Measurements from ENCODE around the gene SLC12A9. TPM values are rescaled to one million over a fixed set of nuclear protein-coding genes. Genes with fewer than 3 reads are reported as not detected.
"Not testable (repeated sequence)": the region's sequence is repeated elsewhere in the genome, so short reads cannot be mapped to it uniquely, and the experiment has no call there.

Gene SLC12A9
- total RNA-seq, 1 donor: 19.5 TPM

- no peak for DNase-seq (ENCODE audit: insufficient read length, low spot score, missing footprints)
- Histone ChIP-seq H3K4me1 (ENCODE audit: insufficient read depth, low read length) (no peaks in the 10 kb centered on the region), H3K36me3 (ENCODE audit: insufficient read depth, low read length) (peaks cover 12% of the 10 kb centered on the region), H3K4me3 (ENCODE audit: insufficient read depth, low read length) (no peak overlapping the region), H3K4me2 (ENCODE audit: insufficient read depth, low read length) (no peak overlapping the region), H3K27me3 (ENCODE audit: insufficient read depth, low read length) (no peaks in the 10 kb centered on the region), H4K20me1 (ENCODE audit: insufficient read depth, low read length) (no peaks in the 10 kb centered on the region), H3K79me2 (ENCODE audit: insufficient read depth, low read length) (no peaks in the 10 kb centered on the region), H2AFZ (ENCODE audit: low read length) (no peak overlapping the region), H3K27ac (ENCODE audit: low read depth, low read length) (no peak overlapping the region), H3K9me3 (ENCODE audit: low read depth, low read length) (no peaks in the 10 kb centered on the region)
- TF ChIP-seq, protein P1, sequence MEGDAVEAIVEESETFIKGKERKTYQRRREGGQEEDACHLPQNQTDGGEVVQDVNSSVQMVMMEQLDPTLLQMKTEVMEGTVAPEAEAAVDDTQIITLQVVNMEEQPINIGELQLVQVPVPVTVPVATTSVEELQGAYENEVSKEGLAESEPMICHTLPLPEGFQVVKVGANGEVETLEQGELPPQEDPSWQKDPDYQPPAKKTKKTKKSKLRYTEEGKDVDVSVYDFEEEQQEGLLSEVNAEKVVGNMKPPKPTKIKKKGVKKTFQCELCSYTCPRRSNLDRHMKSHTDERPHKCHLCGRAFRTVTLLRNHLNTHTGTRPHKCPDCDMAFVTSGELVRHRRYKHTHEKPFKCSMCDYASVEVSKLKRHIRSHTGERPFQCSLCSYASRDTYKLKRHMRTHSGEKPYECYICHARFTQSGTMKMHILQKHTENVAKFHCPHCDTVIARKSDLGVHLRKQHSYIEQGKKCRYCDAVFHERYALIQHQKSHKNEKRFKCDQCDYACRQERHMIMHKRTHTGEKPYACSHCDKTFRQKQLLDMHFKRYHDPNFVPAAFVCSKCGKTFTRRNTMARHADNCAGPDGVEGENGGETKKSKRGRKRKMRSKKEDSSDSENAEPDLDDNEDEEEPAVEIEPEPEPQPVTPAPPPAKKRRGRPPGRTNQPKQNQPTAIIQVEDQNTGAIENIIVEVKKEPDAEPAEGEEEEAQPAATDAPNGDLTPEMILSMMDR (IDR thresholded peaks at IDR 0.05; ENCODE audit: extremely low read depth, low read depth, low read length): no peak
These were observed 41.0 kb upstream of the SLC12A9 start for GRCh38 chr7:100811480-100811879.

DNA sequence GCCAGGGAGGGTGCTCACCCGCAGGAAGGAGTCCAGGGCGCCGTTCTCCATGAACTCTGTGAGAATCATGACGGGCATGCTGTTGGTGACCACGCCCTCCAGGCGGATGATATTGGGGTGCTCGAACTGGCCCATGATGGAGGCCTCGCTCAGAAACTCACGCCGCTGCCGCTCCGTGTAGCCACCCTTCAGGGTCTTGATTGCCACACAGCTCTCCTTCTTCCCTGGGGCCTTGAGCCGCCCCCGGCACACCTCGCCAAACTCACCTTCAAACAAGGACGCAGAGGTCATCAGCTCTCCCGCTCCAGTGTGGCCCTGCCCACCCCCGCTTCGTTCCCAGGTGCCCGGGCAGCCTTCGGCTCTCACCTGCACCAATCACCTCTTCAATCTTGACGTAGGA is 39.8 kb upstream of the SLC12A9 start:
- H3K36me3 ChIP-seq (ENCODE audit: insufficient read depth, low read length): peaks cover 12% of the 10 kb centered on the region
- no peak for DNase-seq (ENCODE audit: insufficient read length, low spot score, missing footprints)

DNA sequence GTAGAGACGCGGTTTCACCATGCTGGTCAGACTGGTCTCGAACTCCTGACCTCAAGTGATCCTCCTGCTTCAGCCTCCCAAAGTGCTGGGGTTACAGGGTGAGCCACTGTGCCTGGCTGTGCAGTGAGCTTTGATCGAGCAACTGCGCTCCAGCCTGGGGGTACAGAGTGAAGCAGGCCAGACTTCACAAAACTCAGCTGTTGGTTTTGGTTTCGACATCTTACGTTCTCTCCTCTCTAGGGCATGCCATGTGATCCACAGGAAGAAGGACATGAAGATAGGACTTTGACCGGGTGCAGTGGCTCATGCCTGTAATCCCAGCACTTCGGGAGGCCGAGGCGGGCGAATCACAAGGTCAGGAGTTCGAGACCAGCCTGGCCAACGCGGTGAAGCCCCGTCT is 36.0 kb upstream of the SLC12A9 start:
- H3K27ac ChIP-seq (ENCODE audit: low read depth, low read length); H4K20me1 ChIP-seq (ENCODE audit: insufficient read depth, low read length); H2AFZ ChIP-seq (ENCODE audit: low read length); H3K79me2 ChIP-seq (ENCODE audit: insufficient read depth, low read length); H3K4me2 ChIP-seq (ENCODE audit: insufficient read depth, low read length); H3K27me3 ChIP-seq (ENCODE audit: insufficient read depth, low read length); H3K4me3 ChIP-seq (ENCODE audit: insufficient read depth, low read length); H3K36me3 ChIP-seq (ENCODE audit: insufficient read depth, low read length); H3K4me1 ChIP-seq (ENCODE audit: insufficient read depth, low read length); H3K9me3 ChIP-seq (ENCODE audit: low read depth, low read length): not testable (repeated sequence)
- peak; percentile 48 for DNase-seq (ENCODE audit: insufficient read length, low spot score, missing footprints)

More for the DNA sequence above, 39.8 kb upstream of the SLC12A9 start:
- Histone ChIP-seq H3K79me2 (ENCODE audit: insufficient read depth, low read length) (no peaks in the 10 kb centered on the region), H3K9me3 (ENCODE audit: low read depth, low read length) (no peaks in the 10 kb centered on the region), H2AFZ (ENCODE audit: low read length) (no peak overlapping the region), H3K27ac (ENCODE audit: low read depth, low read length) (no peak overlapping the region), H3K4me3 (ENCODE audit: insufficient read depth, low read length) (no peak overlapping the region), H4K20me1 (ENCODE audit: insufficient read depth, low read length) (no peaks in the 10 kb centered on the region), H3K4me2 (ENCODE audit: insufficient read depth, low read length) (no peak overlapping the region), H3K27me3 (ENCODE audit: insufficient read depth, low read length) (no peaks in the 10 kb centered on the region), H3K4me1 (ENCODE audit: insufficient read depth, low read length) (no peaks in the 10 kb centered on the region)
- TF ChIP-seq, protein P1 (IDR thresholded peaks at IDR 0.05; ENCODE audit: extremely low read depth, low read depth, low read length): no peak

- Histone ChIP-seq H3K9me3 (ENCODE audit: low read depth, low read length) (no peaks in the 10 kb centered on the region), H3K27me3 (ENCODE audit: insufficient read depth, low read length) (no peaks in the 10 kb centered on the region), H3K79me2 (ENCODE audit: insufficient read depth, low read length) (no peaks in the 10 kb centered on the region), H2AFZ (ENCODE audit: low read length) (no peak overlapping the region), H3K4me3 (ENCODE audit: insufficient read depth, low read length) (no peak overlapping the region), H3K4me2 (ENCODE audit: insufficient read depth, low read length) (no peak overlapping the region), H3K27ac (ENCODE audit: low read depth, low read length) (no peak overlapping the region), H3K36me3 (ENCODE audit: insufficient read depth, low read length) (peaks cover 8% of the 10 kb centered on the region), H4K20me1 (ENCODE audit: insufficient read depth, low read length) (no peaks in the 10 kb centered on the region), H3K4me1 (ENCODE audit: insufficient read depth, low read length) (no peaks in the 10 kb centered on the region)
- TF ChIP-seq, protein P1 (IDR thresholded peaks at IDR 0.05; ENCODE audit: extremely low read depth, low read depth, low read length): no peak
- peak; percentile 81 for DNase-seq (ENCODE audit: insufficient read length, low spot score, missing footprints)
These were observed 35.4 kb upstream of the SLC12A9 start for GRCh38 chr7:100817097-100817496.

All from osteoblast (primary cell).